NOMO-1 (cell line): ENCODE measurements around the gene KCNG1.

ENCODE experiments used
- DNase-seq, 2 experiments: peaks; one replicate each; lab custom pipeline; 2025; ENCODE audit not compliant: unreplicated experiment in 2 of 2; lab: John Stamatoyannopoulos, UW

Gene KCNG1

DNA sequence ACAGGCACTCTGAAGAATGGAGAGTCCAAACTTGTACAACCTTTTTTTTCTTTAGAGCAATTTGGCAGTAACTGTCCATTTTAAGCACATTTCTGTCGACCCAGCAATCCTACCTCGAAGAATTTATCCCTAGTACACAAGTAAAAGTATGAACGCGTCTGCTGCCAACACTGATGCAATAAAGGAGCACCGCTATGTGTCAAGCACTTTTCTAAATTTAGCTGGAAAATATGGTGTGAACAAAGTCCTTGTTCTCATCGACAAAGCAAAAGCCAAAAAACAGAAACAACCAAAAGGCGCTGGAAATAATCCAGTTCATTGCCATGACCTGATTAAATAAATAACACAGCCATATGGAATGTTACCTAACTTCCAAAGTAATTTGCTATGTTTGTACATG lies 65.6 kb downstream of the KCNG1 start:
- no peak for DNase-seq

DNA sequence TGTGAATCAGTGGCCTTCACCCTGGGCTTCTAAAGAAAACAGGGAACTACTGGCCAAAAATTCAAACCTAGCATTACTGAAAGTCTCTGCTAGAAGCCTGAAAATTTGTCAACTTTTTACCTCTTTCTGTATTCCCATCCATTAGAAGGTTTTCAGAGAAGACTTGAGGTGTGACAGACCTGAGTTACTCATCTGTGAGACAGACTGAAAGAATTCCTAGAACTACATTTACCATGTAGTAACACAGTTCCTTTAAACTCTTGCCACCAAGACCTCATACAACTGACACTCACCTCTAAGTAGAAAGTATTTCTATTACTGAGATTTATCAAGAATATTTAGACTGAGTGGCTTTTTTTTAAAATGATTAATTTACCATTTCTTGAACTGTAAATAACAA lies 69.1 kb downstream of the KCNG1 start:
- DNase-seq = no peak
